ENCODE results near the gene FBXO21. TPM values are rescaled to one million over a fixed set of nuclear protein-coding genes. Genes with fewer than 3 reads are reported as not detected.
"Not testable (repeated sequence)": the region's sequence is repeated elsewhere in the genome, so short reads cannot be mapped to it uniquely, and the experiment has no call there.

The FBXO21 gene
- total RNA-seq, 2 experiments from 2014 or later = 22.8 to 28.2 TPM

GRCh38 chr12:117199956-117200744 lies 9.9 kb upstream of the FBXO21 start:
- DNase-seq; H3K36me3 Mint-ChIP-seq (ENCODE audit: low read depth); ATAC-seq; H3K4me1 Mint-ChIP-seq; H3K27ac Mint-ChIP-seq; H3K9me3 Mint-ChIP-seq (ENCODE audit: low read depth); H3K4me3 Mint-ChIP-seq: not testable (repeated sequence)
- ChIA-PET POLR2A (interaction anchor here (0.7 kb wide), 1 partner anchor 1171 kb away, joined by 7 read pairs; no protein-coding TSS in a partner anchor), CTCF (interaction anchor here (0.8 to 1.1 kb wide), 3 partner anchors 8 to 13 kb away, joined by 3 to 4 read pairs (median 4); no protein-coding TSS in a partner anchor)
- intact Hi-C loops (cut with DNase I, micrococcal nuclease) = loop anchor here in 1 of 2 experiments (10.0 kb wide), 1 partner anchor 935 kb away; the partner anchor contains the start of gene PEBP1
- peaks cover 13% of the 10 kb centered on the region for H3K27me3 Mint-ChIP-seq

- CTCF ChIA-PET = interaction anchor here (0.6 to 0.7 kb wide), 3 partner anchors 661 to 1266 kb away, joined by 3 to 4 read pairs (median 4); no protein-coding TSS in a partner anchor
- H3K36me3 Mint-ChIP-seq (ENCODE audit: low read depth); ATAC-seq; H3K4me1 Mint-ChIP-seq; H3K4me3 Mint-ChIP-seq; DNase-seq; H3K27me3 Mint-ChIP-seq; H3K9me3 Mint-ChIP-seq (ENCODE audit: low read depth); H3K27ac Mint-ChIP-seq; POLR2A ChIA-PET: not testable (repeated sequence)
- intact Hi-C loops (cut with DNase I, micrococcal nuclease) = loop anchor here in 1 of 2 experiments (10.0 kb wide), 1 partner anchor 938 kb away; the partner anchor contains the start of gene PEBP1
Measured at GRCh38 chr12:117196334-117196733, 6.1 kb upstream of the FBXO21 start.

- ATAC-seq; H3K27me3 Mint-ChIP-seq; DNase-seq; H3K9me3 Mint-ChIP-seq (ENCODE audit: low read depth); H3K27ac Mint-ChIP-seq; H3K4me1 Mint-ChIP-seq; H3K4me3 Mint-ChIP-seq; H3K36me3 Mint-ChIP-seq (ENCODE audit: low read depth); POLR2A ChIA-PET: not testable (repeated sequence)
- CTCF ChIA-PET = interaction anchor here (0.6 to 0.7 kb wide), 2 partner anchors 40 to 479 kb away, joined by 3 to 4 read pairs; no protein-coding TSS in a partner anchor
- intact Hi-C loops (cut with DNase I, micrococcal nuclease) = loop anchor here in 1 of 2 experiments (10.0 kb wide), 1 partner anchor 940 kb away; the partner anchor contains the start of gene PEBP1
Measured at GRCh38 chr12:117195027-117195426, 4.8 kb upstream of the FBXO21 start.

- no peak for DNase-seq
- peaks cover 11% of the 10 kb centered on the region for H3K4me1 Mint-ChIP-seq
- no peak overlapping the region for H3K27ac Mint-ChIP-seq
- CTCF ChIA-PET = no interaction called here
- H3K27me3 Mint-ChIP-seq = peaks cover 2% of the 10 kb centered on the region
- H3K4me3 Mint-ChIP-seq = no peak overlapping the region
- no peak for ATAC-seq
- H3K36me3 Mint-ChIP-seq (ENCODE audit: low read depth) = peaks cover 5% of the 10 kb centered on the region
- POLR2A ChIA-PET = no interaction called here
- intact Hi-C loops (cut with DNase I, micrococcal nuclease) = loop anchor here in 1 of 2 experiments (5.0 to 10.0 kb wide), 2 partner anchors 868 to 941 kb away; partner anchors contain the start of genes PEBP1 and WSB2
- H3K9me3 Mint-ChIP-seq (ENCODE audit: low read depth) = peaks cover 2% of the 10 kb centered on the region
Measured at GRCh38 chr12:117193903-117194302, 3.6 kb upstream of the FBXO21 start.

GRCh38 chr12:117192581-117192980 lies 2.3 kb upstream of the FBXO21 start:
- H3K4me3 Mint-ChIP-seq; DNase-seq; POLR2A ChIA-PET; ATAC-seq; CTCF ChIA-PET; H3K27me3 Mint-ChIP-seq; H3K27ac Mint-ChIP-seq; H3K9me3 Mint-ChIP-seq (ENCODE audit: low read depth): not testable (repeated sequence)
- intact Hi-C loops (cut with DNase I, micrococcal nuclease) = loop anchor here in 1 of 2 experiments (5.0 to 10.0 kb wide), 2 partner anchors 870 to 942 kb away; partner anchors contain the start of genes PEBP1 and WSB2
- H3K36me3 Mint-ChIP-seq (ENCODE audit: low read depth) = peaks cover 11% of the 10 kb centered on the region
- peaks cover 22% of the 10 kb centered on the region for H3K4me1 Mint-ChIP-seq

GRCh38 chr12:117192057-117192456 lies 1.8 kb upstream of the FBXO21 start:
- Mint-ChIP-seq H3K4me3 (no peak overlapping the region), H3K9me3 (ENCODE audit: low read depth) (peaks cover 2% of the 10 kb centered on the region), H3K36me3 (ENCODE audit: low read depth) (peaks cover 14% of the 10 kb centered on the region), H3K4me1 (peaks cover 26% of the 10 kb centered on the region), H3K27ac (no peak overlapping the region), H3K27me3 (no peaks in the 10 kb centered on the region)
- ChIA-PET POLR2A (no interaction called here), CTCF (interaction anchor here (0.5 to 0.9 kb wide), 2 partner anchors 9 to 1184 kb away, joined by 3 read pairs; no protein-coding TSS in a partner anchor)
- DNase-seq (peak; percentile 23), ATAC-seq (no peak)
- intact Hi-C loops (cut with DNase I, micrococcal nuclease) = loop anchor here in 1 of 2 experiments (5.0 to 10.0 kb wide), 2 partner anchors 870 to 943 kb away; partner anchors contain the start of genes PEBP1 and WSB2

GRCh38 chr12:117189725-117190209 lies 503 bp downstream of the FBXO21 start:
- ChIA-PET CTCF (no interaction called here), POLR2A (interaction anchor here (0.7 kb wide), 1 partner anchor 18 kb away, joined by 3 read pairs; no protein-coding TSS in a partner anchor)
- H3K36me3 Mint-ChIP-seq (ENCODE audit: low read depth) = peaks cover 30% of the 10 kb centered on the region
- H3K9me3 Mint-ChIP-seq (ENCODE audit: low read depth) = peaks cover 2% of the 10 kb centered on the region
- ATAC-seq (peak; percentile 21), DNase-seq (peak; percentile 68)
- H3K27ac Mint-ChIP-seq = peak overlapping the region; percentile 90
- intact Hi-C loops (cut with DNase I, micrococcal nuclease) = loop anchor here (1.0 to 10.0 kb wide), 9 partner anchors 34 to 1187 kb away; partner anchors contain the start of genes RNFT2 (in 2 of the 2), SPRING1 (in 2 of the 2), PEBP1 (in 1 of the 2) and RFC5 (in 1 of the 2)
- no peaks in the 10 kb centered on the region for H3K27me3 Mint-ChIP-seq
- peak overlapping the region; percentile 95 for H3K4me3 Mint-ChIP-seq
- H3K4me1 Mint-ChIP-seq = peaks cover 30% of the 10 kb centered on the region

- peak overlapping the region; percentile 90 for H3K27ac Mint-ChIP-seq
- no peak for DNase-seq
- ChIA-PET CTCF (interaction anchor here (0.7 to 1.4 kb wide), 2 partner anchors 30 to 59 kb away, joined by 3 to 4 read pairs; no protein-coding TSS in a partner anchor), POLR2A (interaction anchor here (0.6 kb wide), 2 partner anchors 328 to 913 kb away, joined by 4 read pairs; no protein-coding TSS in a partner anchor)
- H3K9me3 Mint-ChIP-seq (ENCODE audit: low read depth) = peaks cover 2% of the 10 kb centered on the region
- no peaks in the 10 kb centered on the region for H3K27me3 Mint-ChIP-seq
- intact Hi-C loops (cut with DNase I, micrococcal nuclease) = no loop called here
- no peak for ATAC-seq
- peaks cover 30% of the 10 kb centered on the region for H3K4me1 Mint-ChIP-seq
- peaks cover 33% of the 10 kb centered on the region for H3K36me3 Mint-ChIP-seq (ENCODE audit: low read depth)
- peak overlapping the region; percentile 95 for H3K4me3 Mint-ChIP-seq
Measured at GRCh38 chr12:117188961-117189724, 1.1 kb downstream of the FBXO21 start.

- DNase-seq (no peak), ATAC-seq (no peak)
- Mint-ChIP-seq H3K4me1 (peaks cover 30% of the 10 kb centered on the region), H3K27me3 (no peaks in the 10 kb centered on the region), H3K4me3 (peak overlapping the region; percentile 95), H3K36me3 (ENCODE audit: low read depth) (peaks cover 40% of the 10 kb centered on the region), H3K27ac (no peak overlapping the region), H3K9me3 (ENCODE audit: low read depth) (no peaks in the 10 kb centered on the region)
- ChIA-PET CTCF (interaction anchor here (1.4 kb wide), 1 partner anchor 58 kb away, joined by 4 read pairs; no protein-coding TSS in a partner anchor), POLR2A (interaction anchor here (0.6 kb wide), 2 partner anchors 327 to 912 kb away, joined by 4 read pairs; no protein-coding TSS in a partner anchor)
- intact Hi-C loops (cut with DNase I, micrococcal nuclease) = no loop called here
Measured at GRCh38 chr12:117188121-117188665, 2.1 kb downstream of the FBXO21 start.

GRCh38 chr12:117187421-117187820 lies 2.8 kb downstream of the FBXO21 start:
- DNase-seq (no peak), ATAC-seq (no peak)
- ChIA-PET POLR2A (interaction anchor here (0.6 kb wide), 1 partner anchor 20 kb away, joined by 3 read pairs; no protein-coding TSS in a partner anchor), CTCF (interaction anchor here (0.7 kb wide), 1 partner anchor 52 kb away, joined by 3 read pairs; no protein-coding TSS in a partner anchor)
- Mint-ChIP-seq H3K27ac (no peak overlapping the region), H3K27me3 (no peaks in the 10 kb centered on the region), H3K4me3 (no peak overlapping the region), H3K36me3 (ENCODE audit: low read depth) (peaks cover 40% of the 10 kb centered on the region), H3K9me3 (ENCODE audit: low read depth) (no peaks in the 10 kb centered on the region), H3K4me1 (peaks cover 30% of the 10 kb centered on the region)
- intact Hi-C loops (cut with DNase I, micrococcal nuclease) = no loop called here

Data from activated CD4-positive, alpha-beta T cell treated with anti-CD3 and anti-CD28 coated beads for 36 hours (primary cell).